K562 (cell line): Measurements from ENCODE around the gene AP1G2.

ENCODE experiments used
- ESRRA ChIP-seq: fragments of 450-650 bp; IDR thresholded peaks from 2 replicates; pipeline ENCODE4 v1.6.1; 2014; ENCODE audit warnings: low read depth, mild to moderate bottlenecking, moderate library complexity, borderline replicate concordance
- NR2C2 ChIP-seq, 2 experiments: fragments of 200-800 bp in 1 of 2; sonication (Bioruptor generic) in 1 of 2; sonication (generic) in 1 of 2; formaldehyde crosslinking in 1 of 2; IDR thresholded peaks; 2 replicates each; pipeline versions ENCODE4 v1.6.1 to v1.8.0; 2016 to 2022; ENCODE audit warnings: mild to moderate bottlenecking in 1 of 2, missing compliant biosample characterization in 1 of 2, missing genetic modification characterization in 1 of 2, missing genetic modification reagents in 1 of 2
- POLR2A ChIP-seq: fragments of 450-650 bp; conservative IDR thresholded peaks from 2 replicates; pipeline ENCODE4 v1.6.1; 2016
- TF ChIP-seq, protein P1 (sequence below): sonication (generic); formaldehyde crosslinking; IDR thresholded peaks from 2 replicates; pipeline ENCODE4 v1.8.0; 2023; ENCODE audit warnings: mild to moderate bottlenecking, missing genetic modification reagents
- TF ChIP-seq, protein P2 (sequence below), 2 experiments: fragments of 450-650 bp in 1 of 2; sonication (generic) in 1 of 2; formaldehyde crosslinking in 1 of 2; IDR thresholded peaks in 1 of 2; conservative IDR thresholded peaks in 1 of 2; 2 replicates each; pipeline versions ENCODE4 v1.6.1 to v1.8.1; 2016 to 2023; ENCODE audit warnings: mild to moderate bottlenecking in 2 of 2, moderate library complexity in 2 of 2, inconsistent platforms in 1 of 2, missing genetic modification reagents in 1 of 2

DNA sequence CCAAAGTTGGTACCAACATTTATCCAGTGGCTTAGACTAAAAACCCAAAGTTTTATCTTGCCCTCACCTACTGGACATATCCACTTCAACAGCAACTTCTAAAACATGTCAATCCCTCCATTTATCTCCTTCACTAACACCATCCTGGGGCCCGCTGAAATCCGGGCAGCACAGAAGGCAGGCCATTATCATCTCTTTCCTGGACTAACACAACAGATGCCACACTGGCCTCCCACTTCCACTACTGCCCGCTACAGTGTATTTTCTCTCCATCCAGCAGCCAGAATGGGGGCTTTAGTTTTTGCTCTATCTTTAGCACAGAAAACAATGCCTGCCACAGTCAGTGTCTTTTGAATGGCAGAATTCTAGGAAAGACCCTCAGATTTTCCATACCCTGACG lies 31.6 kb downstream of the AP1G2 start:
- no peak for TF ChIP-seq POLR2A
- no peak for TF ChIP-seq NR2C2 (CRISPR knock-in tag; IDR thresholded peaks at IDR 0.05)
- no peak for TF ChIP-seq NR2C2 (tag; IDR thresholded peaks at IDR 0.05)
- no peak for TF ChIP-seq ESRRA
- TF ChIP-seq, protein P1, sequence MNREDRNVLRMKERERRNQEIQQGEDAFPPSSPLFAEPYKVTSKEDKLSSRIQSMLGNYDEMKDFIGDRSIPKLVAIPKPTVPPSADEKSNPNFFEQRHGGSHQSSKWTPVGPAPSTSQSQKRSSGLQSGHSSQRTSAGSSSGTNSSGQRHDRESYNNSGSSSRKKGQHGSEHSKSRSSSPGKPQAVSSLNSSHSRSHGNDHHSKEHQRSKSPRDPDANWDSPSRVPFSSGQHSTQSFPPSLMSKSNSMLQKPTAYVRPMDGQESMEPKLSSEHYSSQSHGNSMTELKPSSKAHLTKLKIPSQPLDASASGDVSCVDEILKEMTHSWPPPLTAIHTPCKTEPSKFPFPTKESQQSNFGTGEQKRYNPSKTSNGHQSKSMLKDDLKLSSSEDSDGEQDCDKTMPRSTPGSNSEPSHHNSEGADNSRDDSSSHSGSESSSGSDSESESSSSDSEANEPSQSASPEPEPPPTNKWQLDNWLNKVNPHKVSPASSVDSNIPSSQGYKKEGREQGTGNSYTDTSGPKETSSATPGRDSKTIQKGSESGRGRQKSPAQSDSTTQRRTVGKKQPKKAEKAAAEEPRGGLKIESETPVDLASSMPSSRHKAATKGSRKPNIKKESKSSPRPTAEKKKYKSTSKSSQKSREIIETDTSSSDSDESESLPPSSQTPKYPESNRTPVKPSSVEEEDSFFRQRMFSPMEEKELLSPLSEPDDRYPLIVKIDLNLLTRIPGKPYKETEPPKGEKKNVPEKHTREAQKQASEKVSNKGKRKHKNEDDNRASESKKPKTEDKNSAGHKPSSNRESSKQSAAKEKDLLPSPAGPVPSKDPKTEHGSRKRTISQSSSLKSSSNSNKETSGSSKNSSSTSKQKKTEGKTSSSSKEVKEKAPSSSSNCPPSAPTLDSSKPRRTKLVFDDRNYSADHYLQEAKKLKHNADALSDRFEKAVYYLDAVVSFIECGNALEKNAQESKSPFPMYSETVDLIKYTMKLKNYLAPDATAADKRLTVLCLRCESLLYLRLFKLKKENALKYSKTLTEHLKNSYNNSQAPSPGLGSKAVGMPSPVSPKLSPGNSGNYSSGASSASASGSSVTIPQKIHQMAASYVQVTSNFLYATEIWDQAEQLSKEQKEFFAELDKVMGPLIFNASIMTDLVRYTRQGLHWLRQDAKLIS = no peak
- TF ChIP-seq, protein P2, sequence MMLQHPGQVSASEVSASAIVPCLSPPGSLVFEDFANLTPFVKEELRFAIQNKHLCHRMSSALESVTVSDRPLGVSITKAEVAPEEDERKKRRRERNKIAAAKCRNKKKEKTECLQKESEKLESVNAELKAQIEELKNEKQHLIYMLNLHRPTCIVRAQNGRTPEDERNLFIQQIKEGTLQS (IDR thresholded peaks at IDR 0.05) = no peak
- TF ChIP-seq, protein P2 (CRISPR knock-in tag; conservative IDR thresholded peaks at IDR 0.05) = no peak
